ES-I3 (cell line): ENCODE data around the gene ZNF423.

Experiments used
- H3K36me3 ChIP-seq: 2 replicates; pipeline ENCODE4 v1.6.1; 2013; ENCODE audit warnings: mild to moderate bottlenecking, low read length, control low read depth, moderate library complexity; ENCODE audit not compliant: insufficient read depth
- H3K4me1 ChIP-seq: 2 replicates; pipeline ENCODE4 v1.6.1; 2013; ENCODE audit warnings: mild to moderate bottlenecking, control low read depth, low read length; ENCODE audit not compliant: insufficient read depth
- H3K9ac ChIP-seq: 2 replicates; pipeline ENCODE4 v1.6.1; 2013; ENCODE audit warnings: low read depth, mild to moderate bottlenecking, low read length, moderate library complexity
- H3K9me3 ChIP-seq: 2 replicates; pipeline ENCODE4 v1.6.1; 2013; ENCODE audit warnings: mild to moderate bottlenecking, low read length, moderate library complexity; ENCODE audit not compliant: control insufficient read depth, insufficient read depth

ZNF423 gene

DNA sequence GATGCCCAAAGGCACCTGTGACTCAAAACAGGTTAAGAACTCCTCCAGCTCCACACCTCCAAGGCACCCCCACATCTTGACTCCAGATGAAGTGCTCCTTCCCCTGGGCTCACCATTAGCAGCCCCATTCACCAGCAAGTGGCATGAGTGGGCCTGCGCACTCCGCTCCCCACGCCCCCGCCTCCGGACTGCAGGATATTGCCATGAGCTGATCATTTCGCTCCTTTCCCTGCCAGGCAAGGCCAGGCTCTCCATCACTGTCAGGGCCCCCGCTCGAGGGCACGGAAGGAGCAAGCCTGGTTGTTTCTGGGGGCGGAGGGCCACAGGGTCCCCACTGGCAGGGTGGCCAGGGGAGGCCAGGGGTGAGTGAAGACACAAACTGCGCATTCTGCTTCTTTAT lies 69.9 kb downstream of the ZNF423 start:
- H3K36me3 ChIP-seq, result no peaks in the 10 kb centered on the region
- no peak overlapping the region for H3K9ac ChIP-seq
- H3K9me3 ChIP-seq, result no peaks in the 10 kb centered on the region
- no peaks in the 10 kb centered on the region; the same call in 1 of the 2 replicates for H3K4me1 ChIP-seq

DNA sequence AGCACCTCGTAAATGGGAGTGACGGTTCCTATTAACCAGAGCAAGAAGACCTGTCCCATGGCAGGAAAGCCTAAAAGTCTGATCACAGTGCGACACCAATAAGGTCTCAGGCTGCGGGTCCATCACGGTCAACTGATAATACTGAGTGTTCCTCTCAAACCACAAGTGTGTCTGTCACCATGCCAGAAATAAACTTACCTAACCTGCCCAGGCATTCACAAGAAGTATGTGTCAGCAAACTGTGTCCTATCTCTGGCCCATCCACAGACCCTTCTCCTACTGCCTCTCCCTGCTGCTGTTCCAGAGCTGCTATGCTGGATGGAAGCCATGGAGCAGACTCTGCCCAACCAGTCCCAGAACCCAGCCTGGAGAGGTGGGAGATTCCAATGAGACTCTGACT lies 73.5 kb downstream of the ZNF423 start:
- no peaks in the 10 kb centered on the region for H3K9me3 ChIP-seq
- no peak overlapping the region for H3K9ac ChIP-seq
- H3K36me3 ChIP-seq, result no peaks in the 10 kb centered on the region
- H3K4me1 ChIP-seq, result no peaks in the 10 kb centered on the region

DNA sequence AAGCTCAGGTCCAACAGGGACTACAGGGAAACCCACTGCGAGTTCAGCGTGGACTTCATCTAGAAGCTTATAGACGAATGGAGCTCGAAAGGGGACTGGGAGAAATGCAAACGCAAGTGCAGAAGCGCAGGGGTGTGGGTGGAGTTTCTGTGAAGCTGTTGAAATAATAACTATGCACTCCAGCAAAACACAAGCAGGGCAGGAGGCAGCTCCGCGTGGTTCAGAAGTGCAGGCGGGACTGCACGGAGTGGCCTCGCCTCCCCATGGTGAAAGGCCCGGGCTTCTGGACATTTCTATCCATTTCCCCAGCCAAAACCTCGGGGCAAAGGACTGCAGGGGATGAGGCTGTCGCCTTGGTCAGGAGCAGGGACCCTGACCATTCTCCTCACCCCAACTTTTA lies 74.5 kb downstream of the ZNF423 start:
- no peaks in the 10 kb centered on the region for H3K36me3 ChIP-seq
- H3K9ac ChIP-seq, result no peak overlapping the region
- peaks cover 7% of the 10 kb centered on the region; the same call in 1 of the 2 replicates for H3K4me1 ChIP-seq
- no peaks in the 10 kb centered on the region for H3K9me3 ChIP-seq

DNA sequence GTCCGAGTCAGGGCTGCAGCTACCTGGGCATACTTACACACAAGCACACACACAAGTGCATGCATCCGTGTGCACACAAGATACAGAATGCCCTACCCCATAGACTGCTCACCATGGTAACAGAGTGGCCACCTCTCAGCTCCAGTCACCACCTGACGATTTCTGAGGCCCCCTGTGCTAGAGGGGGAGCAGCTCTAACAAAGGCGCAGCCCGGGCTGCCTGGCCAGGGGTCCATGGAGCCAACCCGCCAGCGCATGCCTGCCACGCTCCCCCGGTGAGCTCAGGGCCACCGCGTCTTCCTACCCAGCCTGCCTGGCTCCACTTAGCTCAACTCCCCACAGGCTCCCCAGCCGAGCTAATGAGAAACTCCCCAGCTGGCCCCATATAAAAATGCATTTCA lies 75.5 kb downstream of the ZNF423 start:
- H3K36me3 ChIP-seq, result no peaks in the 10 kb centered on the region
- H3K4me1 ChIP-seq, result peaks cover 12% of the 10 kb centered on the region
- H3K9ac ChIP-seq, result no peak overlapping the region
- no peaks in the 10 kb centered on the region for H3K9me3 ChIP-seq

DNA sequence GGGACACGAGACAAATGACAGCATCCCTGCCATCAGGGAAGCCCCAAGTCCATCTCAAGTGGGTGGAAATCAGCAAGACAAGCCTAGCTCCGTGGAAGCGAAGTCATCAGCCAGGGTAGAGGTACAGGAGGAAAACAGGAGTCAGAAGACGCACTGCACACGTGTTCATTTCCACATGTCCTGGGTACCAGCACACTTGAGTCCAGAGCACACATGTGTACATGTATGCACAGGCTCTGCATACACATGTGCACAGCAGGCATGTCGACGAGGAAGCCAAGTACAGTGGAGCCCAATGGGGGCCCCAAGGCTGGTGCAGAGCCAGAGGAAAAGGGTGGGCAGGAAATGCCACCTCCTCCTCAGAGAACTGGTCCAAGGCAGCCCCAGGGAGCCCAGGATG lies 75.9 kb downstream of the ZNF423 start:
- Histone ChIP-seq H3K4me1 (peaks cover 16% of the 10 kb centered on the region), H3K36me3 (no peaks in the 10 kb centered on the region), H3K9me3 (no peaks in the 10 kb centered on the region), H3K9ac (no peak overlapping the region)

DNA sequence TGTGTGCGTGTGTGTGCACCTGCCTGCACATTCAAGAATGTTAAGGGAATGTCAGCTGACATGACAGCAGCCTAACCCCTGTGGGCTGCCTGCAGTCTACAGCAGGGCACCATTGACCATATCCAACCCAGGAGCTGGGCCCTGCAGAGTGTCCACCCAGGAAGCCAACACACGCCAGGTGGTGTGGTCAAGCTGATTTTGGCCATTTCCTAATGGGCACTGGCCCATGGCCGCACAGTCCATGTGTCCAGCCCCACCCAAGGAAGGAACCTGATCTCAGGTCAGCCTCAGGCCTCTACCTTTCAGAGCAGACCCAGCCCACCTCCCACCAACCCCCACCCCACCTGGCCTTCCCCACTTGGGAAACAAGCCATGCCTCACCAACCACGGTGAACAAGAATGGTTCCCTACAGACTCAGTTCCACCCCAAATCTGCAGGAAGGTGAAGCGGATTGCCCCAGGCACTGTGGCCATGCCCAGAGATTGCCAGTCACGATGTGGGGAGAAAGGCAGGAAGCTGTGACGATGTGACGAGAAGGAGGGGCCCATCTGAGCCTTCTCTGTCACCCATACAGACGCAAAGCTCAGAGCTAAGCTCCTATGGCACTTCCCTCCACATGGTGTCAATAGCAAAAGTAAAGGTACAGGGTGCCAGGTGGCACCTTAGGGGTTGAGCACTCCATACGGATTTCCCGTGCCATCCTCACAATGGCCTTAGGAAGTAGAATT lies 77.5 kb downstream of the ZNF423 start:
- Histone ChIP-seq H3K9me3 (no peaks in the 10 kb centered on the region), H3K36me3 (no peaks in the 10 kb centered on the region), H3K9ac (no peak overlapping the region), H3K4me1 (peaks cover 29% of the 10 kb centered on the region)

DNA sequence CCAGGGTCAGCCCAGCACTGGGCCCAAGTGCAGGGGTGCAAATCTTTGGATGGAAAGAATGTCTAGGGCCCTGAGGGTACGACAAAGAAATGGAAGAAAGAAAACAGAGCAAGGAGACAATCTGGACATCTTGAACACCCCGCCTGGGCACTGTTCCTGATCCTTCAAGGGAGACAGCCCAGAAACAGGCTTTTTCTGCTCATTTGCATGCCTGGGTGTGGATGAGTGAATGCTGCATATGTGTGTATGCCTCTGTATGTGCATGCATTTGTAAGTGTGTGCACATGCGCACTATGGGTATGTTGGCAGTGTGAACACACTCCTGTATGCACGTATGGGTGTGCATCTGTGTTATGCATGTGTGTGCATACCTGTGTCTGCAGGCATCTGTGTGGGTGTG lies 79.2 kb downstream of the ZNF423 start:
- no peak overlapping the region for H3K9ac ChIP-seq

DNA sequence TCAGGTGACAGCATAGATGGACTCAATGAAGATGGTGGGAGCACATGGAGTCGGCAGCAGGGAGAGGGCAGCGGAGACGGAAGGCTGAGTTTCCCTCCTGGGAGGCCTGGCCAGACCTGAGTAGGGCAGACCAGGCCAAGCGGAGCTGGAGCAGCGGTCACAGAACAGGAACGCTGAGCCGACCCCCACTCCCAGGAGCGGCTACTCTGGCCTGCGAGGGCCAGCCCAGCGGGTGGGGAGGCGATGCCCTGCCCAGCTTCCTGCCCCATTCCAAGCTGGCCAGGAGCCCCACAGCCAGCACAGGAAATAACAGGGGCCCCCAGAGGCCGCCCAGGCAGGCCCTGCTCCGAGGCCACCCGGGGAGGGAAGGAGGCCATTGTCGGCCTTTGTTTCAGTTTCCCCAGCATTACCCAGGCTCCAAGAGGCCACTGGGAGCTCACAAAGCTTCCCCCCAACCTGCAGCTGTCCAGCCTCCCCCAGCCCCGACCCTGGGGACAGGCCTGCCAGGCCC lies 79.8 kb downstream of the ZNF423 start:
- Histone ChIP-seq H3K4me1 (peaks cover 29% of the 10 kb centered on the region), H3K9ac (no peak overlapping the region), H3K36me3 (no peaks in the 10 kb centered on the region), H3K9me3 (no peaks in the 10 kb centered on the region)

More for the DNA sequence above, 79.2 kb downstream of the ZNF423 start:
- Histone ChIP-seq H3K9me3 (no peaks in the 10 kb centered on the region), H3K4me1 (peaks cover 29% of the 10 kb centered on the region), H3K36me3 (no peaks in the 10 kb centered on the region)

DNA sequence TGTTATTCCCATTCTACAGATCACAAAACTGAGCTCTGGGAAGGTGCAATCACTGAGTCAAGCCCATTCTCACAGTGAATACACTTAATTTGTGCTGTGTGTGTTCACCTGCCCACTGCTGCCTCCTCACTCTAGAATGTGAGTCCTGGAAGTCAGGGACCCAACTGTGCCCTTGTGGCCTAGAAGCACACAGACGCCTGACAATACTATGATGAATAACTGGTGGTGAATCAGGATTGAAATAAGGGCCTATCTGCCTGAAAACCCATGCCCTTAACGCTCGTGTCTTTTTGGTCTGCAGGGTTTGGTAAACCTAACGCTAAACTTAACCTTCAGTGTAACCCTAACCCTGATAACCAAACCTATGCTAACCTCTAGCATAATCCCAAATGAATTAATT lies 80.3 kb downstream of the ZNF423 start:
- peaks cover 29% of the 10 kb centered on the region for H3K4me1 ChIP-seq
- H3K9me3 ChIP-seq, result no peaks in the 10 kb centered on the region
- no peak overlapping the region for H3K9ac ChIP-seq
- H3K36me3 ChIP-seq, result no peaks in the 10 kb centered on the region

DNA sequence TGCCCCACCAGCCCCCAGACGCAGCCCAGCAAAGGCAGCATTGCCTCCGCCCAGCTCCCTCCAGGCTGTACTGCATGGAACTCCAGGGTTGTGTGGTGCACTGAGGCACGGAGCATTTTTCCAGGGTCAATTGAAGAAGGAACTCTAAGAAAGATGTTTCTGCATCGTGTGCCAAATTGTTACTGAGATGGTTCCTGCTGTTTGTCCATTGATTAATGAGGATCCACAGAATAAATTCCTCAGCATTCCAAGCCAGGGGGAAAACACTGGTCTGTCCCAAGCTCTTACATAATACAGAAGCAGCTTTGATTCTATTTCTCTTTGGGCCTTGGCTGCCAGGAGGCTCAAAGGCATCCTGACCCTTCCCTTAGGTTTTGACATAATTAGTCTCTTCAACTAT lies 80.9 kb downstream of the ZNF423 start:
- H3K9me3 ChIP-seq, result no peaks in the 10 kb centered on the region
- no peak overlapping the region for H3K9ac ChIP-seq
- no peaks in the 10 kb centered on the region for H3K36me3 ChIP-seq
- H3K4me1 ChIP-seq, result peaks cover 31% of the 10 kb centered on the region

DNA sequence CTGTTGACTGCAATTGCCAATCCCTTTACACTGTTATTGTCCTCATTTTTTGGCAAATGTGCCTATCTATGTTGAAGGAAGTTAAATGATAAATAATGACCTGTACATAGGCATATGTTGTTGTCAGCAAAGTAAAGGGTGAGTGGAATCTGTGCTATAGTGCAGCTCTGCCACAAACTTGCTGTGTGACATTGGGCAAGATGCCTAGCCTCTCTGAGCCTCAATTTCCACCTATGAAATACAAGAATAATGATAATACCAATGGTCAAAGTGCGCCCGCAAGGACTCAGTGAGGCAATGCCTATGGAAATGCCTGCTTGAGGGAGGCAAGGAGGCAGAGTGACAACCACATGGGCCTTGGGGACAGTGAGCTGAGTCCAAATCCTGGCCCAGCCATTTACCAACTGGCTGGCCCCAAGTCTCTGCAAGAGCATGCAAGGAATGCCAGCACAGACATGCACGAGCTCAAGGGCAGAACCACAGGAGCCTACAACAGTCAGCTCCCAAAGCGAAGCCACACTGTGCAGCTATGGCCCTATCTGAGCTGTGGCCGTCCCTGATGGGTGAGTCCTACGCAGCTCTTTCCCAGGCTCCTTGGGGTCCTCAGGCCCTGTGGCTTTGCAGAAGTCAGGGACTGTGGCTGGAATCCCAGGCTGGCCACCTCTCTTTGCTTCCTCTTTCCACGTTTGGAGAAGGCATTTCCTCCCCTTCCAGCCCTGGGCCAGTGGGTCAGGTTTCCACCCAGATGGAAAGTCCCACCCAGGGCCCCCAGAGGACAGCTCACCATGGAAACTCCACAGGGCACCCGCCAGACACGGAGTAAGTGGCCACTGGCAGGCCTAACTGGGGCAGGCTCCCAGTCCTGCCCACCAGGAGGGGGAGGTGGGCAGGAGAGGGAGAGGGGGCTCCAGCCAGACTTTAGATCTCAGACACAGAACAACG lies 82.1 kb downstream of the ZNF423 start:
- H3K9ac ChIP-seq, result no peak overlapping the region
- H3K36me3 ChIP-seq, result no peaks in the 10 kb centered on the region
- H3K4me1 ChIP-seq, result peaks cover 32% of the 10 kb centered on the region
- no peaks in the 10 kb centered on the region for H3K9me3 ChIP-seq

DNA sequence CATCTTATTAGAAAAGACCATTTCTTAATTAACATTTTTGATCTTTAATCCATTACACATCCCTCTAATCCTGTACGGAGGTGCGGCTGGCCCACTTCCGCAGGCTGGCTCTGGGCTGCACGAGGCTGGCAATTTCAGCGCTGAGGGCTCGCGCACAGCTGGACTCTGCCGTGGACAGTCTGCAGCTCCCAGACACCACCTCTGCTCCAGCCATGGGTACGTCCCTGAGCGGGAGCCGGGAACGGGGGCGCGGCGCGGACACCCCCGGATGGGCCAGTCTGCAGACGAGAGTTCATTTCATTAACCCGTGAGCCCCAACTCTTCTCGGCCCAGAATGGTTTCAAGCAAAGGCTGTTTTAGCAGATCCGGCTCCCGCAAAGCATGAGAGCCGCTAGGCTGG lies 87.9 kb downstream of the ZNF423 start:
- Histone ChIP-seq H3K9ac (no peak overlapping the region), H3K4me1 (0 out of 2 replicates have a peak, but pooled peaks cover 8% of the 10 kb centered on the region), H3K9me3 (no peaks in the 10 kb centered on the region), H3K36me3 (0 out of 2 replicates have a peak, but pooled peaks cover 3% of the 10 kb centered on the region)

DNA sequence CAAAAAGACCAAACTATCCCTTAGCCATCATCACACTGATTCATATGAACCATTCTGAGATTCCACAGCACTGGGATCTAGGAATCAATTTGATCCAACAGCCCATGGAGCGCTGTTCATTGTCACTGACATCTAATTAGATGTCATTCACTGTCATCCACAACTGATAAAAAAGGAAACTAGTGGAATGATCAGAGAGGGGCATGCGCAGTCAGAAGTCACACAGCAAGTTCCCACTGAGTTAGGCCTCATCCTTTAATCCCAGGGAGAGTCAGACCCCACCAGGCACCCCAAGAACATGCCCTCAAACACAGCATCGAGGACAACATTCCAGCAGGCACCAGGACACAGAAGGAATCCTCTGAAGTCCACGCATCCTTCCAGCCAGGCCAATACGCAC lies 88.5 kb downstream of the ZNF423 start:
- H3K9me3 ChIP-seq, result no peaks in the 10 kb centered on the region
- H3K9ac ChIP-seq, result no peak overlapping the region

DNA sequence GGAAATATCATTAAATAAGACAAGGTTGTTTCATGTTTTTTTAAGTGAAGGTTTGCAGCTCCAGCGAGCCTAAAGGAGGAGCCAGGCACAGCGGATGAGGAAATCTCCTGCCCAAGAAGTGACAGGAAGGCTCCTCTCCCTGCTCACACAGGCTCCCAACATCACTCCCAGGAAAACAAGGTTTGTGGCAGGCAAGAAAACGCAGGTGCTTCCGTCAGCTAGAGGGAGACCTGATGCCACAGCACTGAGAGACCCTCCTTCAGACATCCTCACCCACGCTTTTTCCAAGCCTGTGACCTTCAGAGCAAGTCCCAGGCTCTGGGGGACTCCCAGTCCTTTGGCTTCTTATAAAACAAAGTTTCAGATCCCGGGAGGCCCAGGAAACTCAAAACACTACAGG lies 89.7 kb downstream of the ZNF423 start:
- Histone ChIP-seq H3K9me3 (no peaks in the 10 kb centered on the region), H3K9ac (no peak overlapping the region), H3K4me1 (0 out of 2 replicates have a peak, but pooled peaks cover 8% of the 10 kb centered on the region), H3K36me3 (0 out of 2 replicates have a peak, but pooled peaks cover 3% of the 10 kb centered on the region)

More for the DNA sequence above, 88.5 kb downstream of the ZNF423 start:
- Histone ChIP-seq H3K4me1 (0 out of 2 replicates have a peak, but pooled peaks cover 8% of the 10 kb centered on the region), H3K36me3 (0 out of 2 replicates have a peak, but pooled peaks cover 3% of the 10 kb centered on the region)
